Measurements from ENCODE around the gene MIGA1.
"Not testable (repeated sequence)": the region's sequence is repeated elsewhere in the genome, so short reads cannot be mapped to it uniquely, and the experiment has no call there.

MIGA1 gene, protein sequence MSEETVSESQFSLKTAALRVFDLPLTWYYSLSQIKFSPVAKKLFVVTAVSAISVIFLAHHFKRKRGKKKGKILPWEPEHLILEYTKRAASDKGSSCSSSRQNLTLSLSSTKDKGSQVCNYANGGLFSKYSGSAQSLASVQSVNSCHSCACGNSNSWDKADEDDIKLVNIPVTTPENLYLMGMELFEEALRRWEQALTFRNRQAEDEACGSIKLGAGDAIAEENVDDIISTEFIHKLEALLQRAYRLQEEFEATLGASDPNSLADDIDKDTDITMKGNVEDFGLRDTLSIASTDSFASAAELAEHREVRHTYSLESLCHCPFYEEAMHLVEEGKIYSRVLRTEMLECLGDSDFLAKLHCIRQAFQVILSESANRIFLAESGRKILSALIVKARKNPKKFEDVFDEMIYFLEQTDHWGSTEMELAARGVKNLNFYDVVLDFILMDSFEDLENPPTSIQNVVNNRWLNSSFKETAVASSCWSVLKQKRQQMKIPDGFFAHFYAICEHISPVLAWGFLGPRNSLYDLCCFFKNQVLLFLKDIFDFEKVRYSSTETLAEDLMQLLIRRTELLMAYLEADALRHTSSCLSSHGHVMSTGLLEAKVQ

DNA sequence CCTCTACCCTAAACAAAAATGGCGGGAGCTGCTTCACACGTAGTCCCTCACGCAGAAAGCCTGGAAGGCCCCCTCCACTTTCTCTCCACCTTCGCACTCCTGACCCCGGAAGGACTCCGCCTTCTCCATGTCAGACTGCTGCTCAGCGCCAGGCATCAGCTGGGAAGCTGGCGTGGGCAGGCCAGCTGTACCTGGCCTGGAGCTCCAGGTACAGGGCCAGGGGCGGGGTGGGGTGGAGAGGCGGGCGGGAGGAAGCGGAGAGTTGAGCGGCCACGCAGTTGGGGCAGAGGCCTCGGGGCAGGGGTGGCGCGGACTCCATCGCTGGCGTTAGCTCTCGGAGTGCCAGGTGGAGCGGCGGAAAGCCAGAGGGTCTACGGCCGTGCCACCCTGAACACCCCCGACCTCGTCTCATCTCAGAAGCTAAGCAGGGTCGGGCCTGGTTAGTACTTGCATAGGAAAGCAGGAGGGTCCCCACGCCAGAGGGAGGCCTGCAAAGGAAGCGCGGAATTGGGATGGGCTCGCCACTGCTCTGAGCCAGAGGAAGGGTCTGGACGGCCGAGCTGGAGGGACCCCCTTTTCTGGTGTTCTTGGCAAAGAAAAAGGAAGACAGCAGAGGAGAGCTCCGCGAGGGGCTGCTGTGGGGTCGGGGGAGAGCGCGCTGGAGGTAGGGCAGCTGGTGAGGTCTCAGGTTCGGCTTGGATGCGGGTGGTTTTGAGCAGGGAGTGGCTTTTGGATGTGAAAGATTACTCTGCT, at the start of gene MIGA1:
Gene MIGA1 (plus strand): TSS at position 121 of the 753 bp plus-strand sequence. CDS start 3,604 bp downstream, outside the sequence.
- peak; percentile 93 for DNase-seq (ENCODE audit: low read depth, low spot score)

DNA sequence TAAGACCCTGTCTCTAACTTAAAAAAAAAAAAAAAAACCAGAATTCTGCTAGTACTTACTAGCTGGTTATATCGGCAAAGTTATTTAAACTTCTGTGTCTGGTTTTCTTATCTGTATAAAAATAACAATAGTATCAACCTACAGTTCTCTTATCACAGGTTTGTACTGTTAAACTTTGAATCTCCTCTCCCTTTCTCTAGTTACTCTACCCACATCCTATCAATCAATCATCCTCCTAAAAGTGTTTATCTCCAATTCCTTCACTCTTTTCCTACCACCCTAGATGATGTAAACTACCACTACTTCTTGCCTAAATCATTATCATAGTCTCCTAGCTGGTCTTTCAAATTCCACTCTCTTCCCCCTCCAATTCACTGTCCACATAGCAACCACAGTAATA, 47.4 kb upstream of the MIGA1 start:
- no peak for DNase-seq (ENCODE audit: low read depth, low spot score)

DNA sequence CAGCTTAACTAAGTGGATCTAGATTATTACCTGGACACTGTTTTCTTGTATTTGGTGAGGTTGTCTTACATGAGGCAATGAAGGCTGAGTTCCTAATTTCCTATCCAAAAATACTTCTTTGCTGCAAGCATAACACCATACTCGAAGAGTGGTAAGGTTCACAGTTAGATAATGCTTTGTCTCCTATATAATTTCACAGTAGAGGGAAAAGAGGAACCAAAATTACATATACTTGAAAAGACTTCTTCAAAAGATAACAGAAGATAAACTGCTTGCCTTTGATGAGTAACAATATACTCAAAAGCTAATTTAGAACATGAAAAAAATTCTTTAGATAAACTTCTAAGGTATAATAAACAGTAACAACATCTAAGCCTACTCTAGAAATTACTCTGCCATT, 40.2 kb upstream of the MIGA1 start:
- DNase-seq (ENCODE audit: low read depth, low spot score): no peak

DNA sequence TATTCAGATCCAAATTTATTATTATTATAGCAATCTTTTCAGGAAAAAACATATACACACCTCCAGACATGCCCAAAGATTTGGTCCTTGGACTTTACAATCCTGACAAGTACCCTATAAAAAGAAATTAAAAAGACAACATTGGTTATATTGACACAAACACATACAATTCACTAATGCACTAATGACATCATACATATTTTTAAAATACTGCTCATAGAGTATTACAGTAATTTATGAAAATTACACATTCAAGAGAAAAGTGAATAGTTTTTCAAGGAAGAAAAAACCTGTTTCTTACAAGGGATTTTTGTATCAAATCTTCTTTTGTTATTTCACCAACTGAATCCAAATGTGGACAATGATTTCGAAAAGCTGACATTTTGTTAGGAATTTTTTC, 38.1 kb upstream of the MIGA1 start:
- no peak for DNase-seq (ENCODE audit: low read depth, low spot score)

DNA sequence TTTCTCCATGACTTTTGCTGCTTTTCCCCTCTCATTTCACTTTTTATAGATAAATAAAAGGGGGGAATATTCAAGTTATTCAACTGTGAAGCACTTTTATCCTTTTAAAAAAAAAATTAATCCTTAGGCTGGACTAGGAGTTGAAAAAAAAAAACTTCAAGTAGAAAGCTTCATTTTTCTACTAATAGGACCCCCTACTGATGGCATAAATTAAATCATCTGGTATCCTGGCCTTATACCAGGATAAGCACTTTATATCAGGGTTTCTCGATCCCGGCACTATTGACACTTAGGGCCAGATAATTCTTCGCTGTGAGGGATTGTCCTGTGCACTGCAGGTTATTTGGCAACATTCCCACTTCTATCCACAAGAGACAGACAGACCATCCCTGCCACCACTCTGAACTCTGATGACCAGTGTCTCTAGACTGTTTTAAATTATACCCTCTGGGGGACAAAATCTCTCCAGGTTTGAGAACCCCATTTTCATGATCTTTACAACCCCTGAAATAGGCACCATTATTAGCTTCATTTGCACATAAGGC, 37.4 kb upstream of the MIGA1 start:
- DNase-seq (ENCODE audit: low read depth, low spot score): no peak

DNA sequence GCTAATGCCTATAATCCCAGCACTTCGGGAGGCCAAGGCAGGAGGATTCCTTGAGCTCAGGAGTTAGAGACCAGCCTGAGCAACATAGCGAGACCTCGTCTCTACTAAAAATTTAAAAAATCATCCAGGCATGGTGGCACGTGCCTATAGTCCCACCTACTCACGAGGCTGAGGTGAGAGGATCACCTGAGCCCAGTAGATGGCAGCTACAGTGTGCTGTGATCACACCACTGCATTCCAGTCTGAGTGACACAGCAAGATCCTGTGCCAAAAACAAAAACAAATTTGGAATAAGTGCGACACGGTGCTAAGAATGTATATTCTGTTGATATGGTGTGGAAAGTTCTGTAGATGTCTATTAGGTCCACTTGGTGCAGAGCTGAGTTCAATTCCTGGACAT, 34.9 kb upstream of the MIGA1 start:
- peak; percentile 13 for DNase-seq (ENCODE audit: low read depth, low spot score)

DNA sequence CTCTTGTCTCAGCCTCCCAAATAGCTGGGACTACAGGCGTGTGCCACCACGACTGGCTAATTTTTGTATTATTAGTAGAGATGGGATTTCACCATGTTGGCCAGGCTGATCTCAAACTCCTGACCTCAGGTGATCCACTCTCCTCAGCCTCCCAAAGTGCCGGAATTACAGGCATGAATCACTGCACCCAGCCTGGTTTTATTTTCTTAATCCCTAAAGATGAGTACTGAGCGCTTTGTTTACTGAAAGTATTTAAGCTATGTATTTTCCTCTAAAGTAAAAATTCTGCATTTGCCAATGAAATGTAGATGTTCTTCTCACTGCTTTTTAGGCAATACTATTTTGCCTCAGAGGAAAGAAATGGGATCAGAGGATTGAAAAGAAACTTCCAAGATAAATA, 30.0 kb upstream of the MIGA1 start:
- not testable (repeated sequence) for DNase-seq (ENCODE audit: low read depth, low spot score)

DNA sequence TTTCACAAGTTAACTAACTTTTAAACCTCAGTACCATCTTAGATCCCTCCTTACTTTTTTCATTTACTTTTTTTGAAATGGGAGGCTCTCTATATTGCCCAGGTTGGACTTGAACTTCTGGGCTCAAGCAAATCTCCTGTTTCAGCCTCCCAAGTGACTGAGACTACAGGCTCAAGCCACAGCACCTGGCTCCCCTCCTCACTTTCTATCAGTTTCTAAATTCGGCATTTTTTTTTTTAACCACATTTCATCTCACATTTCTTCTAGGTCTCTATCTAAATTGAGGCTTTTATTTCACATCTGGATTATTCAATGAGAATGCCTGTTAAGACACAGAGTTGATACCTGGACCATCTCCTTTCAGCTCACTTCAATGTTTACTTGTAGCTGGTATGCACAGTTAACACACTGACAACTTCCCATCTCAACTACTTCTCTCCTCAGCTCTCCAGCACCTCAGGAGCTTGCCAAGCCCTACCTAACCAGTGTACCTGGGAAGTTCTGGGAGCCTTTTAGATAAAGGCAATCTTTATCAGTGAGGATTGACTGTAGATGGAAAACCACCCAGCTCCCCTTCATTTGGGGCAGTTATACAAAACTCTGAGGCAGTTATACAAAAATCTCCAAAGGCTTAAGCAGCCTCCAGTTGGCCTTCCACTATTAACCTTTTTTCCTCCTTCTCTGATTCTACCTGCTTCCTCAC, 23.2 kb upstream of the MIGA1 start:
- DNase-seq (ENCODE audit: low read depth, low spot score): no peak

DNA sequence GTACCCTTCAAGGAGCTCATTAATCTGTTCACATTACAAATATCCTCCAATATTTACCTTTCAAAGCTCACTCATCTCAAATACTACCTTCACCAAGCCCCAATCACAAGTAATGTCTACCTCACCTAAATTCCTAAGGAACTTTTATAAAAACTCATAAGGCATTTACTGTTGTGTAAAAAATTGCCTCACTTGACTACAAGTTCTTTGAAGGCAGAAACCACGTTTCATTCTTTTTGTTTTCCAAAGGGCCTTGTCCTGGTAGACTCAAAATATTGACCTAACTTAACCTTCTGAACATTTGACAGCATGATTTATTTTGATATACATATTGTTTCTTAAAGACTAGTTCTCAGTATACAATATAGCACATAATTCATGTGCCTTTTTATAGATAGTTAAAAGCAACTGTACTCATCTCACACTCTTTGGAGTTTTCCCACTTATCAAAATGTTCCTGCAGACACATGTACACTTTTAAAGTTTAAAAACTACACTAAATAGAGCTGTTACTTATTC, 22.3 kb upstream of the MIGA1 start:
- no peak for DNase-seq (ENCODE audit: low read depth, low spot score)

DNA sequence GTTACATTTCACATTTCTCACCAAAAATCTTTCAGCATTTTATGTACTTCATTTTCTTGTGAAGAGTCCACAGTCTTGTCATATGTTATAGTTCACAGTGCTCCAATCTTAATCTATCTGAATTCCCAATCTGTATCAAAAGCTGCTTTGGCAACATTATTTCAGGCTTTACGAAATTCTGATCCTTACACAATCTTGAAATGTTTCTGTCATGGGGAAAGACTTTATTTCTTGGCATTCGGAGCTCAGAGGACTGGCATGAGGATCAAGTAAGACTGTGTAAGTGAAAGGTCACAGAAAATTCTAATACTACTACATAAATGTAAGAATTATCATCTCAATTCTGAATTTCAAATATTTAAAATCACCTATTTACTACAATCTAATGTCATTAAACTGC, 21.8 kb upstream of the MIGA1 start:
- DNase-seq (ENCODE audit: low read depth, low spot score): no peak

DNA sequence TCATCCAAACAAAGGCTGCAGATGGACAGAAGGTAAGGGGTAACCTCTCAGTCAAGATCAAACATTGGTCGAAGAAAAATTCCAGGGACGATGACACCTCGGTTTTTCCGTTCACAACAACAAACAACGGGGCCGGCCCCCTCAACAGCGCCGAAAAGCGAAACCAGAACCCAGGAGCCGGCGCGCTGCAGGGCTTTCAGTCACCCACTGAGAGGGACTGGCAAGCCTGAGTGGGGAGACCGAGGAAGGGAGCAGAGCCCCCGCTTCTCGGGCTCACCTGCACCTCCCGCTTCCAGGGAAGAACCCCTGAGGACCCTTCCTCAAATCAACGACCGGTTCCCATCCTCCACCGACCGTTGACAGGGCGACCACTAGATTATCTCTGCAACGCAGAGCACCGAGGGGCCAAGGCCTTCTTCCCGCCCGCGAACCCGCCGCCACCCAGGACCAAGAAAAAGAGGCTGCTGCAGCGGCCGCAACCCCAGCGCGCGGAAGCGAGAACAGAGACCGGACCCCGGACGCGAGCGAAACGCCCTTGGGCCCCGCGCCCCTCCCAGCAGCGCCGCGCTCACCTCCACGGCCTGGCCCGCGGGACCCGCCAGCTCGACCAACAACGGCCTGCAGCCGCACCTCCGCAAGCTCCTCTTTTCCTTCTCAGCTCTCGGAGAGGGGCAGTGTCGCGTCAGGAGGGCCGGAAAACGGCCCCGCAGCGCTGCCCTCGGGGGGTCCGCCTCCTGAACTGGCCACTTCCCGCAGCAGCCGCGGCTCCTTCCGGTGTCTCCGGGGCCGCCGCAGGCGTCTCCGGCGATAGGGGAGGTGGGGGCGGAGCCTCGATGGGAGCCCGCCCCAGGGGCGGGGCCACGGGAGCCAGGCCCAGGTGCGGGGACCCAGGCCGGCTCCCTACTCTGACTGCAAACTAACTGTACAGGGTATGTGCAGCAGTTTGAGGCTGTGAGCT, 20.1 kb upstream of the MIGA1 start, which contains the start of gene USP33:
Gene USP33 (minus strand): TSS at position 782 of the 958 bp plus-strand sequence. CDS start 18,155 bp downstream, outside the sequence.
- peak; percentile 96 for DNase-seq (ENCODE audit: low read depth, low spot score)

DNA sequence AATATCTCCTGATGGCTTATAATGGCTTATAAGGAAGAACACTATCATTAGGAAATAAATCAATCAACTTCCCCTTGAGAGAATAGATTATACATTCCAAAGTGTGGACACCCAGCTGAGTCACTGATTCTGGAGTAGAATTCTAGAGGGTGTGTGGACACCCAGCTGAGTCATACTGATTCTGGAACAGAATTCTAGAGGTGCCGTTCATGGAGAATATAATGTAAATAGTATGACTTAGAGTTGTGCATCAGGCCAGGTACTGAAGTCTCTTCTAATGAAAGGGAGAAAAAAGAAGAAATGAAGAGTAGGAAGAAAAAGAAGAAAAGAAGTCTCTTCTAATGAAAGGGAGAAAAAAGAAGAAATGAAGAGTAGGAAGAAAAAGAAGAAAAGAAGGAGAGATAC, 17.4 kb upstream of the MIGA1 start:
- no peak for DNase-seq (ENCODE audit: low read depth, low spot score)

DNA sequence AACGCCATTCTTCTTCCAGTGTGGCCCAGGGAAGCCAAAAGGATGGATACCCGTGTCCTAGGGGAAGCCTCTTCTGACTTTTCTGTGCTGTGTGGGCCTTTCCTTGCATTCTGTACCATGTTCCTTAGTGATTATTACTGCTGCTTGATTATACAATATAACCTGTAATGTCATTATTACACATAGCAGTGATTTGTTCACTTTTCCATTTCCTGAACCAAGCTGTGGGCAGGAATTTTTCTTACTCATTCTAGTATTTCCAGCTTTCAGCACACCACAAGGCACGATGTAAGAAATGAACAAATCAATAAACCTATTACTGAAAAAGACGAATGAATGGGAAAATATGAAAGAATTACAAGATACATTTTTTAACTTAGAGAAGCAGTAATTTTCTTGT, 11.4 kb upstream of the MIGA1 start:
- no peak for DNase-seq (ENCODE audit: low read depth, low spot score)

DNA sequence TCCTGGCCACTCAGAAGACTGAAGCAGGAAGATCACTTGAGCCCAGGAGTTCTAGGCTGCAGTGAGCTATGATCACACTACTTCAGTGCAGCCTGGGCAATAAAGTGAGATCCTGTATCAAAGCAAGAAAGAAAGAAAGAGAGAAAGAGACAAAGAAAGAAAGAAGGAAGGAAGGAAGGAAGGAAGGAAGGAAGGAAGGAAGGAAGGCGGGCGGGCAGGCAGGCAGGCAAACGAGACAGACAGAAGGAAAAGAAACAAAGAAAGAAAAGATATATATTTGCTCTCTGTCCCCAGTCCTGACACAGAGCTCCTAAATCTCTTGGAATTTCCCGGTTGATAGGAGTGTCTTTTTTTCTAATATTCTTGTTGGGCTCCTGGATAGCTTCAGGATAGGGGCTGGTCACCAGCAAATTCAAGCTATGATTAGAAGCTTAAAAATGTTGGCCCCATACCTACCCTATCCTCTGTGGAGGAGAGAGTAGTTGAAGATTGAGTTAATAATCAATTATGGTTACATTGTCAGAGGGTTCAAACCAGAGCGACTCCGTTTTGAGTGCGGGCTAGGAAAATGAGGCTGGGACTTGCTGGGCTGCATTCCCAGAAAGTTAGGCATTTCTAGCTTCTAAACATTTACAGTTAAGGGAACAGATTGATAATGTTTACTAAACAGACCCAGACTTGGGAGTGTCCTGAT, 3.3 kb upstream of the MIGA1 start:
- peak; percentile 41 for DNase-seq (ENCODE audit: low read depth, low spot score)

DNA sequence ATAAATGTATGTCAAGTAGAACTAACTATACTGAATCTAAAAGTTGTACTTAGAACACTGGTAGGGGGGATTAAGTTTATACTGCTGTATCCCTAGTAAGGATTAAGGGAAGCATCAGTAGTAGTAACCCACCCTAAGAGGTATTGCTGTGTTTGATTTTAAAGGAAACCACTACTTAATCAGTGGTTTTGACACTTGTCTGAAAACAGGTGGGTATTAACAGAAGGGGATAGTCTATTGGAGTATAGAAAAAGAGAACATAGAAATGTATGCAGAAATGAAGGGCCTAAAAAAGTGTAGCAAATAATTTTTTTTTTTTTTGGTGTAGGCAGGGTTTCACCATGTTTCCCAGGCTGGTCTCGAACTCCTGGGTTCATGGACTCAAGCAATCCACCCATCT, 2.2 kb downstream of the MIGA1 start:
- no peak for DNase-seq (ENCODE audit: low read depth, low spot score)

DNA sequence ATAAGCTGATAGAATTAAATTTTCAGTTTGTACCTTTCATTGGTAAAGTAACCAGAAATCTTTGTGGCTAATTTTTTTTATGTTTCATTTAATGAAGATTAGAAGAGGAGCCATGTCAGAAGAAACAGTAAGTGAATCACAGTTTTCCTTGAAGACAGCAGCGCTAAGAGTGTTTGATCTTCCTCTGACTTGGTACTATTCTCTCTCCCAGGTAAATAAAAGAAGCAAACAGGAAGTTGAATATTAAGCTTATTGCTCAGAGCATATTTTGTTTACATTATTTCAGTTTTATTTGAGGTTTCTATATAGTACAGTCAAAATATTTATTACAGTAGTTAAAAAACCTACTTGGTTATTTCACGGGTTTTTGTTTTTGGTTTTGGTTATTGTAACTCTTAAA, 3.7 kb downstream of the MIGA1 start:
- no peak for DNase-seq (ENCODE audit: low read depth, low spot score)

DNA sequence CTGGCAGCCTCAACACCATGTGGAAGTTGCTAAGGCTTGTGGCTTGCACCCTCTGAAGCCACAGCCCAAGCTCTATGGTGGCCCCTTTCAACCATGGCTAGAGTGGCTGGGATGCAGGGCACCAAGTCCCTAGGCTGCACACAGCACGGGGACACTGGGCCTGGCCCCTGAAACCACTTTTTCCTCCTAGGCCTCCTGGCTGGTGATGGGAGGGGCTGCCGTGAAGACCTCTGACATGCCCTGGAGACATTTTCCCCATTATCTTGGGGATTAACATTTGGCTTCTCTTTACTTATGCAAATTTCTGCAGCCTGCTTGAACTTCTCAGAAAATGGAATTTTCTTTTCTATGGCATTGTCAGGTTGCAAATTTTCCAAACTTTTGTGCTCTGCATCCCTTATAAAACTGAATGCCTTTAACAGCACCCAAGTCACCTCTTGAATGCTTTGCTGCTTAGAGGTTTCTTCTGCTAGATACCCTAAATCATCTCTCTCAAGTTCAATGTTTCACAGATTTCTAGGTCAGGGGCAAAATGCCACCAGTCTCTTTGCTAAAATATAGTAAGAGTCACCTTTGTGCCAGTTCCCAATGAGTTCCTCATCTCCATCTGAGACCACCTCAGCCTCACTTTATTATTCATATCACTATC, 6.8 kb downstream of the MIGA1 start:
- not testable (repeated sequence) for DNase-seq (ENCODE audit: low read depth, low spot score)

DNA sequence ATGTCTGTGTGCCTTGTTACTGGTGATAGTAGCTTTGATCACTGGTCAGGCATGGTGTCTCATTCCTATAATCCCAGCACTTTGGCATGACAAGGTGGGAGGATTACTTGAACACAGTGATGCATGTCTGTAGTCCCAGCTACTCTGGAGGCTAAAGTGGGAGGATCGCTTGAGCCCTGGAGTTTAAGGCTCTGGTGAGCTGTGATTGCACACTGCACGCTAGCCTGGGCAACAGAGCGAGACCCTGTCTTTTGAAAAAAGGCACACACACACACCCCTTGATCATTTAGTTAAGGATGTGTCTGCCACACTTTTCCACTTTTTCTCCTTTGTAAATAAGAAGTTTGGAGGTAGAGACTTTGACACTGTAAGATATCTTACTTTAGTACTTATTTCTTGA, 15.1 kb downstream of the MIGA1 start:
- DNase-seq (ENCODE audit: low read depth, low spot score): no peak
